Measurements from ENCODE around the gene ZNF841.

- TF ChIP-seq POLR2A (IDR thresholded peaks at IDR 0.05; ENCODE audit: low read depth, low read length) (no peak), POLR2AphosphoS5 (IDR thresholded peaks at IDR 0.05; ENCODE audit: low read depth, low read length) (no peak), TAF1 (IDR thresholded peaks at IDR 0.05; ENCODE audit: borderline replicate concordance, low read depth, low read length) (no peak)
Measured at GRCh38 chr19:52112624-52113023, 17.1 kb upstream of the ZNF841 start.

Measured in GM12892 (cell line).